HL-60 (cell line): ENCODE results near the gene CCDC197.

ENCODE experiments used
- GABPA ChIP-seq: IDR thresholded peaks from 2 replicates; pipeline ENCODE4 v1.6.1; 2012; ENCODE audit warnings: low read depth
- POLR2AphosphoS5 ChIP-seq: IDR thresholded peaks from 2 replicates; pipeline ENCODE4 v1.6.1; 2012; ENCODE audit warnings: low read depth
- SPI1 ChIP-seq: IDR thresholded peaks from 2 replicates; pipeline ENCODE4 v1.6.1; 2012; ENCODE audit warnings: low read depth, mild to moderate bottlenecking, borderline replicate concordance
- TF ChIP-seq, protein P1 (sequence below): IDR thresholded peaks from one replicate; pipeline ENCODE4 v1.5.1; 2011; ENCODE audit warnings: low read length, control low read depth, inconsistent platforms; ENCODE audit not compliant: insufficient read depth
- TF ChIP-seq, protein P2 (sequence below): IDR thresholded peaks from 2 replicates; pipeline ENCODE4 v1.6.1; 2012; ENCODE audit warnings: low read depth; ENCODE audit not compliant: insufficient replicate concordance

DNA sequence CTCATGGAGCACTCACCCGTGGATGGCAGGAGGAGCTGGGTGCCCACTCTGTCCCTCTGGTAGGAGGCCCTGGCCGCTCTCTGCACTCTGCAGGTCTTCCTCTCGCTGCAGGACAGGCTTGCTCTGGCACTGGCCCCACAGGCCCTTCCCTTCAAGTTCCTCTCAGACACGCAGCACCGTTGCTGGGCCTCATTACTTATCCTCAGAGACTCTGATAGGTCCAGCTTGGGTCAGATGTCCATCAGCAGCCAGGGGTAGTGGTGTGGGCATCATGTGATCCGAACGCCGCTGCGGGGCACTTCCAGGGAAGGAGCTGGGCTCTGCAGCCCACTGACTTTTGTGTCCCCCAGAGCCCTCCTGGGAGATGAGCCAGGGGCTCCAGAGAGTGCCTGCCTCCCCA, 40.9 kb downstream of the CCDC197 start:
- TF ChIP-seq, protein P1, sequence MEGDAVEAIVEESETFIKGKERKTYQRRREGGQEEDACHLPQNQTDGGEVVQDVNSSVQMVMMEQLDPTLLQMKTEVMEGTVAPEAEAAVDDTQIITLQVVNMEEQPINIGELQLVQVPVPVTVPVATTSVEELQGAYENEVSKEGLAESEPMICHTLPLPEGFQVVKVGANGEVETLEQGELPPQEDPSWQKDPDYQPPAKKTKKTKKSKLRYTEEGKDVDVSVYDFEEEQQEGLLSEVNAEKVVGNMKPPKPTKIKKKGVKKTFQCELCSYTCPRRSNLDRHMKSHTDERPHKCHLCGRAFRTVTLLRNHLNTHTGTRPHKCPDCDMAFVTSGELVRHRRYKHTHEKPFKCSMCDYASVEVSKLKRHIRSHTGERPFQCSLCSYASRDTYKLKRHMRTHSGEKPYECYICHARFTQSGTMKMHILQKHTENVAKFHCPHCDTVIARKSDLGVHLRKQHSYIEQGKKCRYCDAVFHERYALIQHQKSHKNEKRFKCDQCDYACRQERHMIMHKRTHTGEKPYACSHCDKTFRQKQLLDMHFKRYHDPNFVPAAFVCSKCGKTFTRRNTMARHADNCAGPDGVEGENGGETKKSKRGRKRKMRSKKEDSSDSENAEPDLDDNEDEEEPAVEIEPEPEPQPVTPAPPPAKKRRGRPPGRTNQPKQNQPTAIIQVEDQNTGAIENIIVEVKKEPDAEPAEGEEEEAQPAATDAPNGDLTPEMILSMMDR, result no peak
- TF ChIP-seq GABPA (no peak), POLR2AphosphoS5 (no peak), SPI1 (no peak)
- TF ChIP-seq, protein P2, sequence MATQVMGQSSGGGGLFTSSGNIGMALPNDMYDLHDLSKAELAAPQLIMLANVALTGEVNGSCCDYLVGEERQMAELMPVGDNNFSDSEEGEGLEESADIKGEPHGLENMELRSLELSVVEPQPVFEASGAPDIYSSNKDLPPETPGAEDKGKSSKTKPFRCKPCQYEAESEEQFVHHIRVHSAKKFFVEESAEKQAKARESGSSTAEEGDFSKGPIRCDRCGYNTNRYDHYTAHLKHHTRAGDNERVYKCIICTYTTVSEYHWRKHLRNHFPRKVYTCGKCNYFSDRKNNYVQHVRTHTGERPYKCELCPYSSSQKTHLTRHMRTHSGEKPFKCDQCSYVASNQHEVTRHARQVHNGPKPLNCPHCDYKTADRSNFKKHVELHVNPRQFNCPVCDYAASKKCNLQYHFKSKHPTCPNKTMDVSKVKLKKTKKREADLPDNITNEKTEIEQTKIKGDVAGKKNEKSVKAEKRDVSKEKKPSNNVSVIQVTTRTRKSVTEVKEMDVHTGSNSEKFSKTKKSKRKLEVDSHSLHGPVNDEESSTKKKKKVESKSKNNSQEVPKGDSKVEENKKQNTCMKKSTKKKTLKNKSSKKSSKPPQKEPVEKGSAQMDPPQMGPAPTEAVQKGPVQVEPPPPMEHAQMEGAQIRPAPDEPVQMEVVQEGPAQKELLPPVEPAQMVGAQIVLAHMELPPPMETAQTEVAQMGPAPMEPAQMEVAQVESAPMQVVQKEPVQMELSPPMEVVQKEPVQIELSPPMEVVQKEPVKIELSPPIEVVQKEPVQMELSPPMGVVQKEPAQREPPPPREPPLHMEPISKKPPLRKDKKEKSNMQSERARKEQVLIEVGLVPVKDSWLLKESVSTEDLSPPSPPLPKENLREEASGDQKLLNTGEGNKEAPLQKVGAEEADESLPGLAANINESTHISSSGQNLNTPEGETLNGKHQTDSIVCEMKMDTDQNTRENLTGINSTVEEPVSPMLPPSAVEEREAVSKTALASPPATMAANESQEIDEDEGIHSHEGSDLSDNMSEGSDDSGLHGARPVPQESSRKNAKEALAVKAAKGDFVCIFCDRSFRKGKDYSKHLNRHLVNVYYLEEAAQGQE, result no peak
